CD4-positive, alpha-beta T cell treated with Interferon alpha-2 for 1 hour (primary cell): ENCODE measurements around the gene FCGR1A.
A peak's percentile ranks its signal among the peaks of the same experiment; 100 is the strongest.
"Not testable (repeated sequence)": the region's sequence is repeated elsewhere in the genome, so short reads cannot be mapped to it uniquely, and the experiment has no call there.

ENCODE experiments used
- DNase-seq, 2 donors: peaks; one replicate each; pipeline ENCODE4 v3.0.0-alpha.2; 2020 to 2022

FCGR1A gene

DNA sequence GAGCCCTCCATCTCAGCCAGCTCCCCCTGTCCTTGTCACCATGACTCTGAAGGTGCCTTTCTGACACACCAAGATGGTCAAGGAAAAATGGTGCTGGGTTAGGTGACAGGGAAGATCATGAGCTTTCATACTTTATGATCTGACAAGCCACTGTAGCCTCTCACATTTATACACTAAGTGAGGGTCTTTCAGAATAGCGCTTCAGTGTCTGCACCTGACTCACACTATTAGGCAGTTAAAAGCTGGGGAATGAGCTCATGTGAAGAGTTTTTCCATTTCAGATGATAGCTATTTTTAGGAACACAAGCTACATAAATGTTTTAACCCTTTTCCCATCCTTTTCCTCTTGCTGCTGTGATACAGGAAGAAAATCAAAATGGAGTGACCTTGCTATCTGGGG lies 4.2 kb upstream of the FCGR1A start:
- DNase-seq, result not testable (repeated sequence)

DNA sequence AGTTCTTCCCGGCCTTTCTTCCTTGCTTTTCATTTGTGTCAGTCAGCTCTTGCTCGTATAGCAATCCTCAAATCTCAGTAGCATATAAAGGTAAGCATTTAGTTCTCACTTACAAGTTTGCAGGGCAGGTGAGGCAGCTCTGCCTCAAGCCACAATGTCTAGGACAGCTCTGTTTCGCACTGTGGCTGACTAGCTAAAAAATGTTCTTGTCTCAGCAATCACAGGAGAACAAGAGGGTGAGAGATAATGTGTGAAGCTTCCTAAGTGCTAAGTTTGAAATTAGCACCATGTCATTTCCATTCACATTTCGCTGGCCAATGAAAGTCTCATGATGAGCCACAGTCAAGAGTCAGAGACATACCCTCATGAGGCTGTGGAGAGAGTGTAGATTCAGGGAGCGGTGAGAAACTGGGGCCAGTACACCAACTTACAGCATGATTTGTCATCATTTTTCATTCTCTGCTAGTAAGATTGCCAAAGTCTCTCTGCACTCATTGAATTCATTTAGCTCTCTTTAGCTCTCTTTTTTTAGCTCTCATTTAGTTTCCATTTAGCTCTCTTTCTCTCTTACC lies 995 bp upstream of the FCGR1A start:
- DNase-seq, result not testable (repeated sequence)

DNA sequence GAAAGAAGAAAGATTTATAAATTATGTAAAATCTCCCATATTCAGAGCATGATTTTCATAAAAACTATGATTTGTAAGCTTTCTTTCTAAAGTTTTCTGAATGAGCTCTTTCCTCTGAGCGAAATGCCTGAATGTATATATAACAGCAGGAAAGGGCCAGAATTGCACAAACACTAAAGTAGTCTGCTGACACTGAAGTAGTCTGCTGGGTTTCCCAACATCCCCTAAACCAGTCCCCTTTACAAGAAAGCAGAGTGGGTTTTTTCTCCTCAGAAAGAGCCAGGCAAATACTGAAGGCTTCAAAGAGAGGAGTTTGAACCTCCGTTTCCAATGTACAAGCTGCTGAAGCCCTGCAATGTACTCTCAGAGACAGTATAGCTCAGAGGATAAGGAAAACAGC lies 795 bp downstream of the FCGR1A start:
- DNase-seq, result not testable (repeated sequence)

DNA sequence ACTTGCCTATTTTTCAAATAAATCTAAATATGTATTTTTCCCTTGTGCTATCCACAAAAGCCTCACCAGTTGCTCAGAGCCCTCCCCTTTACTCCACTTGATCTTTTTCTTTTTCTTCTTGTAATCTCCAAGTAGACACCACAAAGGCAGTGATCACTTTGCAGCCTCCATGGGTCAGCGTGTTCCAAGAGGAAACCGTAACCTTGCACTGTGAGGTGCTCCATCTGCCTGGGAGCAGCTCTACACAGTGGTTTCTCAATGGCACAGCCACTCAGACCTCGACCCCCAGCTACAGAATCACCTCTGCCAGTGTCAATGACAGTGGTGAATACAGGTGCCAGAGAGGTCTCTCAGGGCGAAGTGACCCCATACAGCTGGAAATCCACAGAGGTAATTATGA lies 1.4 kb downstream of the FCGR1A start:
- DNase-seq, result not testable (repeated sequence)

DNA sequence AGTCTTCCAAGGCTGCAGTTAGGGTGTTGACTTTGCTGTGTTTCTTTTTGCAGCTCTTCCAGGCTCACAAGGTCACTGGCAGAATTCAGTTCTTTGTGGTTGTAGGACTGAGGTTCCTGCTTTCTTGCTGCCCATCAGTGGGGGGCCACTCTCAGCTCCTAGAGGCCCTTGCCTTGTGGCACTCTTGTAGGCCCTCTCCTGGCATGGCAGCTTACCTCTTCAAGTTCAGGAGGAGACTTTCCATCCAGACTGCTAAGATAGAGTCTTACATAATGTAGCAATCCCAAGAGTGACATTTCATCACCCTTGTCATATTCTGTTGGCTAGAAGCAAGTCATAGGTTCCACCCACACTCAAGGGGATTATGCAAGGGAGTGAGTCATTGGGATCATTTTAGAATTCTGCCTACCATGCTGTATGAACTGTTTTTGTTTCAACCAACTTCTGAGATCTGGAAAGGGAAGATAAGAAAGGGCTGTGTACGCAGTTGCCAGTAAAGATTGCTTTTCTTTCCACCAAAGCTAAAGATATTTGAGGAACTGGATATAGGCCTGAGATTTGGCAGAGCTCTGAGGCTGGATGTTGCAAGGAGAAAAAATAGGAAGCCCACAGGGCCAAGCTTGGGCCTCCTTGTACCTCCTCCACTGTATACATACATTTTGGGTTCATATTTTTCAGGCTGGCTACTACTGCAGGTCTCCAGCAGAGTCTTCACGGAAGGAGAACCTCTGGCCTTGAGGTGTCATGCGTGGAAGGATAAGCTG lies 5.4 kb downstream of the FCGR1A start:
- peak in 1 of 2 donors; percentile 28 for DNase-seq

DNA sequence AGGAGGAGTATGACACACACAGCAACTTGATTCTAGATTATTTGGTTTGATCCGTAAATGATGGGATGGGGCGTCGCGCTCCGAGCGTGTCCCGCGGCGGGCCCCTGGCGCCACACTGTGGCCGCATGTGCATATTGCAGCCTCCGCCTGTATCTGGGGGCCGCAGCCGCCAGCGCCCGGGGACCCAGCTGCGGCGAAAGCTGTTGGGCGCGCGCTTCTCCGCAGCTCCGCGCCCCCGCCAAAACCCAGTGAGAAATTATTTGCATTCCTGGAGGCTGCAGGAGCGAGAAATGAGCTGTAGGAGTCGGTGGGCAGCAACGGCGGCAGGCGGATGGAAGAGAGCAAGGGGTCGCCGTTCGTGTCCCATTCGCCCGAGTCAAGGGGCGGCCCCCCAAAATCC lies 10.0 kb downstream of the FCGR1A start:
- DNase-seq, result peak; percentile 58 to 77

DNA sequence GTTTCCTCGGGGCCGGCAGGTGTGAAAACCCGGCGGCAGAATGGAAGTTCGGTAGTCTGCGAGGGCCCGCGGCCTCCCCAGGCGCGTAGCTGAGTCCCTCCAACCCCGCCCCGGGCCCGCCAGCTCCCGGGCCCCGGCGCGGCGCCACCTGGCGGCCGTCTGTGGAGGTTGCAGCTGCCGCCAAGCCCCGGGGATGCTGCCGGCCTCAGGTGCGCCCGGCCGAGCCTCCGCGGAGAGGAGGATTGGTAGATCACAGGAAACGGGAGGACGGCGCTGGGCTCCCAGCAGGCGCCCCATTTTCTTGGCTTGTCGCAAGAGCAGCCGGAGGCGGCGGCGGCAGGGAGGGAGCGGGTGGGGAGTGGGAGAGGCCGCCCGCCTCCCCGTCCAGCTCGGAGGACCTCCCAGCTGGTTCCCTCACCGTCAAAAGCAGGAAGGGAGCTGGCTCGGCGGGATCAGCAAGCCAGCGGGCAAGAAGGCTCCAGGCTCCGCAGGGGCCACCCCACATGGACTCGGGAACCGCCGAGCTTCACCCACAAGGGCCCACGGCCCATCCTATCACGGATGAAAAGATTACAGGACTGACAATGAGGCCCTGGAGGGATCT lies 10.5 kb downstream of the FCGR1A start:
- DNase-seq, result peak; percentile 77 to 89

DNA sequence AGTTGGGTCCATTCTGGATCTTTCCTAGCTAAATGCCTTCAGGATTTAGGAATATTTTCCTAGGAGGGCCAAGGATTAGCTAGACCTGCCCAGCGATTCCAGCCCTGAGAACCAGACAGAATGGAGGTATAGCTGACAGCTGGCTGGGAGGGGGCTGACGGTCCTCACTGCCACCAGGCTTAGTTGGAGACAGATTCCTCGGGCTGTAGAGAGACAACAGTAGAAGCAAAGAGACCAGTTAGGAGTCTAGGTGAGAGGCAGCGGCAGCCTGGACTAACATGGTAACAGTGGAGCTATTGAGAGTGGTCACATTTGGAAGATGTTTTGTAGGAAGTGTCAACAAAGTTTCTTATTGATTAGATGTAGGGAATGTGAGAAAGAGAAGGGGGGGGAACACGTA lies 11.4 kb downstream of the FCGR1A start:
- not testable (repeated sequence) for DNase-seq

DNA sequence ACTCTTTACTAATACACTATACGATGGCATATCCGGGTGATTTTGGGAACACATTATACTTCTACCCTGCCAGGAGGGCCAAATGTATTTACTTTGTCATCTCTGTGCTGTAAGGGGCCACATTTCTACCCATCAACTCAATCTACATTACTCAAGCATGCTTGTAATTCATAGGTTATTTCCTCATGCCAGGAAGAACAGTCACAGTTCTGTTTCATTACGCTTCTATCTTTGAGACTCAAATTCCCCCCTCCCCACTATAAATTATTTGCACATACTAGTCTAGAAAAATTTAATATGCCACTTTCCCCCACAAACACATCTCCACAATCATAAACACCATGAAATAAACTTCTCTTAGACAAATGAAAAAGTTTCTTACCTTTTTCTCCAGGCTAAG lies 19.1 kb downstream of the FCGR1A start:
- DNase-seq, result not testable (repeated sequence)

DNA sequence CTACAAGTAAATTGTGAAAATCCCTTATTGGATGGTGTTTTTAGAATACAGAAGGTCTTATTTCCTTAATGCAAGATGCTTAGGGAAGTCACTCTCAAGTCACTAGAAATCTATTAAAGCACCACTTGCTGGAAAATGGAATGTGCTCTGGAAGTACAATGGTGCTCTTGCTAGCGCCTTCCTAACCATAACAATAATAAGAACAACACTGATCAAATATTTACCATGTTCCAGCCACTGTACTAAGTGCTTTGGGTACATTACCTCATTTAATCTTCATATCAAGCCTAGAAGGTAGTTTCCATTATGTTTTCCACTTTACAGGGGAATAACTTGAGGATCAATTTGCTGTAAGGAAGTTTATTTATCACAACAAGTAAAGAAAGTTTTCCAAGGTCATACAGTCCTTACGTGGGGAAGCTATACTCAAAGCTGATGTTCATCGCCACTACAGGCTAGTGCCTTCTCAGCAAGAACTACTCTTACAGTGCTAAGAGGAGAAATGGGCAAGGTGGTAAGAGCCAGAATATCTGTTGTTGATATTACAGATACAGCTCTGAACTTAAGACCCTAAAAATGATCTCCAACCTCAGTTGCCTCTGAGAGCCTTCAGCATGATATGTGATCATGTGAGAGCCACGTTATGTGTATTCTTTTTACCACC lies 22.1 kb downstream of the FCGR1A start:
- DNase-seq, result not testable (repeated sequence)

DNA sequence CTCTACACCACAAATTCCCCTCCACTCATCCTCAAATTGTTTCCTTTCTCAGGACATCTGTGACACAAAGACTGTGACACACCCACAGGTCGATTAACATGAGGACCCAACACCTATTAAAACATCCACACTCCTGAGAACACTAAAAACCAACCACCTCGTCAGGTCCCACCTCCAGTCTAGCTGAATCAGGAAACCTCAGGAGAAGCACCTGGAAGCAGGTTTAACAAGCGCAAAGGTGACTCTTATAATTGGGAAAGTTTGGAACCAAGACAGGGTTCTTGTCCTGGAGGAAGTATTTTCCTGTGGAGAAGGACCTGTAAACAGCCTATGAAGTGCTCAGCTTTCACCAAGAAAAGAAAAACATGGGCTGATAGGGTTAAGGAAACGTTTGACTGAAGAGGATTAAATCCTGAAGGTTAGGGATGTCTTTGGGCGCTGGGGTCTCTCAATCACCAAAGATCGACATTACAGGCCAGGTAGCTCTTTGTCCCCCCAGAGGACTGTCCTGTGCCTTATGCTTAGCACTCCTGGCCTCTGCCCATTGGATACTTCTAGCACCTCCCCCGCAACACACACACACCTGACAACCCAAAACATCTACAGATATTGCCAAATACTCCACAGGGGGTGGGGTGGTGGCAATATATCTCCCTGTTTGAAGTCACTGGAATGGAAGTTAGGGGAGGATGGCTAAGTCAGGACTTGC lies 28.4 kb downstream of the FCGR1A start:
- DNase-seq, result peak in 1 of 2 donors; percentile 24

DNA sequence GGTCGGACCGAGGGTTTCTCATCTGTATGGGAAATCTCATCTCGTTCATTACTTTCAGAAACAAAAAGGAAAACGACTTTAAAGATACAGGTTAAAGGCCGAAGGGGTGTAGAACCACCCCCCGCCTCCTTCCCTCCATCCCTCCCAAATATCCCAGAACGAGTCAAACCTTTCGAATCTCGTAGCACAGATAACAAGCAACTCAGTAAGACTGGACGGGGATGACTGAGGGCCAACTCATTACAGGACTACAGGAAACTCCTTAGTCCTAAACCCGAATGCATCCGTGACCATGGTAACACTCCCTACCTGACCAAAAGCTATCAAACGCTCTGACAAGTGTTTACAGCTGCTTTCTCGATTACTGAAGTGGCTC lies 29.0 kb downstream of the FCGR1A start:
- peak in 1 of 2 donors; percentile 14 for DNase-seq

DNA sequence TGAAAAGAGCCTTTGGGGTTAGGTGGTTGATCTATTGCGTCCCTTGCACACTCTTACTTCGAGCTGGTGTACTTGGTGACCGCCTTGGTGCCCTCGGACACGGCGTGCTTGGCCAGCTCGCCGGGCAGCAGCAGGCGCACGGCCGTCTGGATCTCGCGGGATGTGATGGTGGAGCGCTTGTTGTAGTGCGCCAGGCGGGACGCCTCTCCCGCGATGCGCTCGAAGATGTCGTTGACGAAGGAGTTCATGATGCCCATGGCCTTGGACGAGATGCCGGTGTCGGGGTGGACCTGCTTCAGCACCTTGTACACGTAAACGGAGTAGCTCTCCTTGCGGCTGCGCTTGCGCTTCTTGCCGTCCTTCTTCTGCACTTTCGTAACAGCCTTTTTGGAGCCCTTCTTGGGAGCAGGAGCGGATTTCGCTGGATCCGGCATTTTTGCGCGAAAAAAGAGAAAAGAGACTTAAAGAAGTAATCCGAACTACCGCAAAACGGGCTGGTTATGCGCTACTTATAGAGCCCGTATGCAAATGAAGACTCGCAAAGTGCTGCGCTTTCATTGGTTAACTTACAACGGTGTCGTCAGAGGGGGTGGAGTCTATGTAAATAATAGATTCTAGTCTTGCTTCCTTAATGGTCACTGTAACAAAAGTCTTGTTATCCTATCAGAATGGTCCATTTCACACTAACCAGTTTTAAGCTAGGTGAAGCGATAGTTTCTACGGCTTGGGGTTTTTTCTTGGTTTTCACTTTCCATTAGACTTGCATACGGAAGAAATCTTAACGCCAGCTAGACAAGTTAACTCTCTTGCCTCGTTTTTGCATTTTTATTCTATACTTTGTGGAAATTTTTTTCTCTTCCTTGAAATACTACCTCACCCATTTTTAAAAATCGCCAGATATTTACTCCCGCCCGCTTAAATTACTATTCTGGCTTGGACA lies 29.7 kb downstream of the FCGR1A start:
- DNase-seq, result peak; percentile 93 to 96

DNA sequence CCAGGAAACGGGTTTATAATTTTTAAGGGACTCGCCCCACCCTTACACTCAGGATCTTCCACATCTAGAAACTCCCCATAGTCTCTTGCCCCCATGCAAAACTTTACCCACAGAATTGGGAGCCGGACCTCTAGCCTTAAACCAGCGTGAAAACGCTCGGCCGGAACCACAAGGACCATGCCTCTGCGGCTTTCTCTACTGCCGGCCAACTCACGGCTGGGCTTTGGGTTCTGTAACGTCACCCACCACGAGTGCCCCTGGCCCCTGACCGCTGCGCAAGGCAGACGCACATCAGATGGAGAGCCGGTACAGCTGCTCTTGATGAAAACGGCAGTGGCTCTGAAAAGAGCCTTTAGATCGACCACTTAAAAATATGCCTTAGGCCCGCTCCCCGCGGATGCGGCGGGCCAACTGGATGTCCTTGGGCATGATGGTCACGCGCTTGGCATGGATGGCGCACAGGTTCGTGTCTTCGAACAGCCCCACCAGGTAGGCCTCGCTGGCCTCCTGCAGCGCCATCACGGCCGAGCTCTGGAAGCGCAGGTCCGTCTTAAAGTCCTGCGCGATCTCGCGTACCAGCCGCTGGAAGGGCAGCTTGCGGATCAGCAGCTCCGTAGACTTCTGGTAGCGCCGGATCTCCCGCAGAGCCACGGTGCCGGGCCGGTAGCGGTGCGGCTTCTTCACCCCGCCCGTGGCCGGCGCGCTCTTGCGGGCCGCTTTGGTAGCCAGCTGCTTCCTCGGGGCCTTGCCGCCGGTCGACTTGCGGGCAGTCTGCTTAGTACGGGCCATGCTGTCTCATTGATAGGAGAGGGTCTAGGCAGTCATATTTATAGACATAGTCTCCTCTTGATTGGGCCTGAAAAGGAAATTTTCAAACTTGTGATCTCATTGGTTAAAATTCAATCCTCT lies 30.7 kb downstream of the FCGR1A start:
- peak; percentile 78 to 89 for DNase-seq

DNA sequence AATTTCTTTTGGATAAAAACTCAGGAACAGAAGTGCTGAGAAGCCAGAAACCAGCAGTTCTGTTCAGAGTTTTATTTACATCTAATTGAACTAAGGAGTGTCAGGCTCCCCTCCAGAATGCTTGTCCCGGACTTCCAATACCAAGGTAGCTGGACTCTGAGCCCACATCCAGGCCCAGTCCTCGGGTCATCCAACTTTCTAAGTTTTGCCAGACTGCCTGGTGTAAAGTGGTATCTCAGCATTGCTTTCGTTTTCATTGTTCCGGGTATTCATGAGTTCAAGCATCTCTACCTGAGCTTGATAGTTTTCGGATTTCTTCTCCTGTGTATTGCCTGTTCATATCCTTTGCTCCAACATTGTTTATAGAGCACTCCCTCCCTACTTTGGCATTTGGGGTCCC lies 37.9 kb downstream of the FCGR1A start:
- not testable (repeated sequence) for DNase-seq

DNA sequence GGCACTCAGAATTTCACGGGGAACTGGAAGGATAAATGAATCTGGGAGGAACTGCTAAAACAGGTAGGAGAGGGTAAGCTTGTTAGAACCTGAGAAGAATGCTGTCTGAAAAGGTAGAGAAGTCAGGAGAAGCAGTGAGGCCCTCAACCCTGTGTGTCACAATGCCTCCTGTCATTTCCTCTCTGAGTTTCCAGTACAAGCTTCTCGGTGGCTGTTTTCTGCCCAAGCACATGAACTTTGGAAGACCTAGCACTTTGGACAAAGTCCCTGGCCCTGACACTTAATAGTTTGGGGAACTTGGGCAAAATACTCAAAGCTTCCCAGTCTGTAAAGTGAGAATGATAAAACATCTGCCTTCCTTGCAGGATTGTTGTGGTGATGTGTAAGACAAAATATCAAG lies 44.1 kb downstream of the FCGR1A start:
- not testable (repeated sequence) for DNase-seq

DNA sequence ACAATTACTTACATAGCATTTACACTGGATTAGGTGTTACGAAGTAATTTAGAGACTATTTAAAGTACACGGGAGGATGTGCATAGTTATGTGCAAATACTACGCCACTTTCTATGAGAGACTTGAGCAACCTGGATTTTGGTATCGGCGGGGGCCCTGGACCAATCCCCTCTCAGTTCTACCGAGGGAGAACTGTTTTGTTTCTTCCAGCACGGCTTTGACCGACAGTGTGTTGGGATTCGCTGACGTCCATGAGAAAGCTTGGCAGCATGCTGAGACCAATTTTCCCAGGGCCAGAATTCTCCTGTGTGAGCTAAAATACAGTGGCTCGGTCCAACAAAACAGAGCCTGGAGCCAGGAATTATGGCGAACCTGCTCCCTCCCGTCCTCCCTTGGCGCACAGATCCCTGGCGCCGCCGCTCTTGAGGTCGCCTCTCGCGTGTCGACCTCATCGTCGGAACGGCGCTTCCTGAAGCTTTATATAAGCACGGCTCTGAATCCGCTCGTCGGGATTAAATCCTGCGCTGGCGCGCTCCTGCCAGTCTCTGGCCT lies 49.3 kb downstream of the FCGR1A start:
- not testable (repeated sequence) for DNase-seq

DNA sequence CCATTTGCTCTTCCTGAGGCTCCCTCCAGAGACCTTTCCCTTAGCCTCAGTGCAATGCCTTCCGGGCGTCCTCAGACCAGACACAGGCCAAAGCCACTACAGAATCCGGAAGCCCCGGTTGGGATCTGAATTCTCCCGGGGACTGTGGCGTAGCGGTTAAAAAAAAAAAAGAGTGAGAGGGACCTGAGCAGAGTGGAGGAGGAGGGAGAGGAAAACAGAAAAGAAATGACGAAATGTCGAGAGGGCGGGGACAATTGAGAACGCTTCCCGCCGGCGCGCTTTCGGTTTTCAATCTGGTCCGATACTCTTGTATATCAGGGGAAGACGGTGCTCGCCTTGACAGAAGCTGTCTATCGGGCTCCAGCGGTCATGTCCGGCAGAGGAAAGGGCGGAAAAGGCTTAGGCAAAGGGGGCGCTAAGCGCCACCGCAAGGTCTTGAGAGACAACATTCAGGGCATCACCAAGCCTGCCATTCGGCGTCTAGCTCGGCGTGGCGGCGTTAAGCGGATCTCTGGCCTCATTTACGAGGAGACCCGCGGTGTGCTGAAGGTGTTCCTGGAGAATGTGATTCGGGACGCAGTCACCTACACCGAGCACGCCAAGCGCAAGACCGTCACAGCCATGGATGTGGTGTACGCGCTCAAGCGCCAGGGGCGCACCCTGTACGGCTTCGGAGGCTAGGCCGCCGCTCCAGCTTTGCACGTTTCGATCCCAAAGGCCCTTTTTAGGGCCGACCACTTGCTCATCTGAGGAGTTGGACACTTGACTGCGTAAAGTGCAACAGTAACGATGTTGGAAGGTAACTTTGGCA lies 50.0 kb downstream of the FCGR1A start:
- DNase-seq, result not testable (repeated sequence)

DNA sequence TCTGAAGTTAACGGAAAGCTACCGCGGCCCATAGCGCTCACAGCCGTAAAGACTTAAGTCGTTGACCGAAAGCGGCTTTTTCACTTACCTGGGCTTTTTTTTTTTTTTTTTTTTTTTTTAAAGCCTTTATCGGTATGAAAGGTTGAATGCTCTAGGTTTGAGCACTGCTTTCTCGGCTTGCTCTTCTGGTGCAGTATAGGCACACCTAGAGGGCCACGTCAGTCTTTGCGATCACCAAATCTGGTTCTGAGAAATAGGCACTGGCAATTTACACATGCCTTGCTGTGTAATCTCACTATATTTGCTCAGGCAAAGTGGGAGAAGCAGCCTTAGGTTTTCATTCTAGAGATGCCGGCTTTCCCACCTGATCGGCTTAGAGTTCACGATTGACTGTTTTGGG lies 50.6 kb downstream of the FCGR1A start:
- not testable (repeated sequence) for DNase-seq
